ENCODE data around the gene CYSRT1. TPM values are rescaled to one million over a fixed set of nuclear protein-coding genes. Genes with fewer than 3 reads are reported as not detected.

CYSRT1 gene
- total RNA-seq, 2 experiments from 2014 or later, result 1.7 to 2.9 TPM

GRCh38 chr9:137236238-137236935 lies 11.4 kb downstream of the CYSRT1 start:
- H3K27ac ChIP-seq (ENCODE audit: low read depth, low read length, poor library complexity, severe bottlenecking), result peak overlapping the region; percentile 29
- peak; percentile 99 for TF ChIP-seq CTCF (conservative IDR thresholded peaks at IDR 0.05; ENCODE audit: low read length)
- TF ChIP-seq EZH2phosphoT487 (IDR thresholded peaks at IDR 0.05; ENCODE audit: borderline replicate concordance, low read depth, low read length), result no peak
- no peaks in the 10 kb centered on the region for H4K20me1 ChIP-seq (ENCODE audit: insufficient read depth, low read length)
- ChIA-PET CTCF (ENCODE audit: unreplicated experiment) (interaction anchor here (0.6 to 1.2 kb wide), 3 partner anchors 59 to 107 kb away, joined by 3 to 6 read pairs (median 3); no protein-coding TSS in a partner anchor), POLR2A (no interaction called here)
- H3K9me3 ChIP-seq (ENCODE audit: low read length), result no peaks in the 10 kb centered on the region
- BruUV-seq (replicated peaks), result no TSS peak
- H3K4me2 ChIP-seq (ENCODE audit: low read length), result peak overlapping the region; percentile 75
- no peak overlapping the region for H2AFZ ChIP-seq (ENCODE audit: low read length)
- H3K4me3 ChIP-seq (ENCODE audit: low read depth, low read length, poor library complexity, severe bottlenecking), result peak overlapping the region; percentile 48
- peaks cover 17% of the 10 kb centered on the region; the same call in 1 of the 2 replicates for H3K79me2 ChIP-seq (ENCODE audit: insufficient read depth, low read depth, low read length)
- peaks cover 49% of the 10 kb centered on the region for H3K4me1 ChIP-seq (ENCODE audit: insufficient read depth, low read length, poor library complexity, severe bottlenecking)
- intact Hi-C loops (cut with micrococcal nuclease; ENCODE audit: unreplicated experiment), result loop anchor here (2.0 kb wide), 2 partner anchors 32 to 168 kb away; no protein-coding TSS in a partner anchor
- DNase-seq (ENCODE audit: low spot score), result peak; percentile 90
- no peaks in the 10 kb centered on the region; the same call in 1 of the 2 replicates for H3K36me3 ChIP-seq (ENCODE audit: insufficient read depth, low read length)
- no peaks in the 10 kb centered on the region for H3K9me2 ChIP-seq (ENCODE audit: insufficient read depth, low read length)

- Histone ChIP-seq H3K9me3 (ENCODE audit: low read length) (no peaks in the 10 kb centered on the region), H3K36me3 (ENCODE audit: insufficient read depth, low read length) (peaks cover 5% of the 10 kb centered on the region), H3K4me1 (ENCODE audit: insufficient read depth, low read length, poor library complexity, severe bottlenecking) (peaks cover 49% of the 10 kb centered on the region), H3K4me3 (ENCODE audit: low read depth, low read length, poor library complexity, severe bottlenecking) (peak overlapping the region; percentile 48), H4K20me1 (ENCODE audit: insufficient read depth, low read length) (peaks cover 3% of the 10 kb centered on the region), H3K9me2 (ENCODE audit: insufficient read depth, low read length) (no peaks in the 10 kb centered on the region), H3K4me2 (ENCODE audit: low read length) (peak overlapping the region; percentile 75), H2AFZ (ENCODE audit: low read length) (no peak overlapping the region), H3K79me2 (ENCODE audit: insufficient read depth, low read depth, low read length) (peaks cover 22% of the 10 kb centered on the region), H3K27ac (ENCODE audit: low read depth, low read length, poor library complexity, severe bottlenecking) (peak overlapping the region; percentile 29)
- intact Hi-C loops (cut with micrococcal nuclease; ENCODE audit: unreplicated experiment), result loop anchor here (2.0 kb wide), 2 partner anchors 32 to 168 kb away; no protein-coding TSS in a partner anchor
- no peak for DNase-seq (ENCODE audit: low spot score)
- TF ChIP-seq EZH2phosphoT487 (IDR thresholded peaks at IDR 0.05; ENCODE audit: borderline replicate concordance, low read depth, low read length), result no peak
- no peak for TF ChIP-seq CTCF (conservative IDR thresholded peaks at IDR 0.05; ENCODE audit: low read length)
- POLR2A ChIA-PET, result interaction anchor here (0.8 kb wide), 1 partner anchor 17 kb away, joined by 3 read pairs; no protein-coding TSS in a partner anchor
- BruUV-seq (replicated peaks), result no TSS peak
- CTCF ChIA-PET (ENCODE audit: unreplicated experiment), result interaction anchor here (1.2 kb wide), 1 partner anchor 107 kb away, joined by 6 read pairs; no protein-coding TSS in a partner anchor
Measured at GRCh38 chr9:137236936-137237421, 12.0 kb downstream of the CYSRT1 start.

All from OCI-LY7 (cell line).